ENCODE data around the gene FZD10. TPM values are rescaled to one million over a fixed set of nuclear protein-coding genes. Genes with fewer than 3 reads are reported as not detected.

Gene FZD10
- total and polyA plus RNA-seq, 2 of the 8 experiments (the other 6 are each of a cell fraction or from before 2014, with no cell fraction given): 0.11 to 0.60 TPM

DNA sequence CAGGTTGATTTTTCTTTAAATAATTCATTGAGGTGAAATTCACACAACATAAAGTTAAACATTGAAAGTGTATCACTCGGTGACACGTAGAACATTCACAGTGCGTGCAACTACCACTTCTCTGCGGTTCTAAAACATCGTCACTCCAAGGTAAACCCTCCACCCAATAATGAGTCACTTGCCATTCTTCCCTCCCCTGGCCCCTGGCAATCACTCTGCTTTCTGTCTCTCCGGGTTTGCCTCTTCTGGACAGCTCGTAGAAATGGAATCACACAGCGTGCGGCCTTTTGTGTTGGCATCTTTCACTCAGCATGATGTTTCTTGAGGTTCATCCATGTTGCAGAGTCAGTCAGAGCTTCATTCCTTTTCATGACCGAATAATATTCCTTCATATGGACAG is 18.9 kb downstream of the FZD10 start:
- Histone ChIP-seq H3K27ac (ENCODE audit: low read depth, low read length) (no peak overlapping the region), H4K20me1 (replicated peaks in 1 of 2; ENCODE audit: control insufficient read depth in 1 of 2, insufficient read depth in 2 of 2, low read length in 2 of 2) (no peaks in the 10 kb centered on the region)
- 74% methylated on average over 10 of the region's 10 CpGs; no CpG with 5 or more reads in 1 of the 2 experiments for WGBS, 2 experiments (ENCODE audit: extremely low coverage in 1 of 2, insufficient coverage in 1 of 2, insufficient read length in 1 of 2, insufficient replicate concordance in 2 of 2, low coverage in 1 of 2, low lambda C conversion rate in 2 of 2, missing lambda C conversion rate in 1 of 2)
- TF ChIP-seq, protein P1, sequence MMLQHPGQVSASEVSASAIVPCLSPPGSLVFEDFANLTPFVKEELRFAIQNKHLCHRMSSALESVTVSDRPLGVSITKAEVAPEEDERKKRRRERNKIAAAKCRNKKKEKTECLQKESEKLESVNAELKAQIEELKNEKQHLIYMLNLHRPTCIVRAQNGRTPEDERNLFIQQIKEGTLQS (IDR thresholded peaks at IDR 0.05; ENCODE audit: insufficient read depth, low read depth, low read length): no peak
- TF ChIP-seq PHF8 (conservative IDR thresholded peaks at IDR 0.05; ENCODE audit: low read depth, low read length) (no peak), JUN (IDR thresholded peaks at IDR 0.05; ENCODE audit: low read depth, low read length) (no peak), CBX5 (IDR thresholded peaks at IDR 0.05; ENCODE audit: low read depth, low read length) (no peak), TBP (IDR thresholded peaks at IDR 0.05; ENCODE audit: low read depth, low read length) (no peak), CHD1 (IDR thresholded peaks at IDR 0.05; ENCODE audit: low read depth, low read length) (no peak), YY1 (IDR thresholded peaks at IDR 0.05; ENCODE audit: low read depth, low read length) (no peak), E2F6 (IDR thresholded peaks at IDR 0.05) (no peak), POLR2AphosphoS5 (IDR thresholded peaks at IDR 0.05; ENCODE audit: low read depth, low read length) (no peak), CTBP2 (IDR thresholded peaks at IDR 0.05; ENCODE audit: borderline replicate concordance, insufficient read depth, insufficient read length, low read length) (no peak), SIX5 (IDR thresholded peaks at IDR 0.05; ENCODE audit: low read depth, low read length) (no peak), HDAC2 (IDR thresholded peaks at IDR 0.05; ENCODE audit: borderline replicate concordance in 1 of 2, low read depth in 2 of 2, low read length in 2 of 2) (no peak), CREB1 (IDR thresholded peaks at IDR 0.05) (no peak), SP4 (IDR thresholded peaks at IDR 0.05; ENCODE audit: low read length) (no peak)

More for the DNA sequence above, 18.9 kb downstream of the FZD10 start:
- Histone ChIP-seq H3K56ac (replicated peaks; ENCODE audit: insufficient read length, low read depth, low read length) (no peak overlapping the region), H4K5ac (ENCODE audit: insufficient read length, low read depth, low read length) (no peak overlapping the region), H2BK5ac (ENCODE audit: low read depth, low read length) (no peak overlapping the region), H3K18ac (ENCODE audit: extremely low read depth, low read length) (no peak overlapping the region), H2BK12ac (ENCODE audit: low read depth, low read length) (no peak overlapping the region), H2BK120ac (replicated peaks; ENCODE audit: low read depth, low read length) (no peak overlapping the region), H3K27me3 (replicated peaks in 1 of 4; ENCODE audit: control insufficient read depth in 3 of 4, extremely low read depth in 1 of 4, insufficient read depth in 3 of 4, low read length in 3 of 4) (peaks cover 0 to 8% (median 2%) of the 10 kb centered on the region in 4 experiments; a peak in 4 of 7 replicates), H2AK5ac (ENCODE audit: low read depth, low read length) (no peak overlapping the region), H2BK15ac (ENCODE audit: low read length) (no peak overlapping the region), H3K79me2 (ENCODE audit: control insufficient read depth in 1 of 2, insufficient read depth in 2 of 2, low read length in 2 of 2) (no peaks in the 10 kb centered on the region), H4K8ac (ENCODE audit: extremely low read depth, insufficient read depth, low read length) (no peak overlapping the region), H3K4ac (replicated peaks; ENCODE audit: insufficient read length, low read depth, low read length) (no peak overlapping the region), H3K36me3 (ENCODE audit: control insufficient read depth in 2 of 4, insufficient read depth in 4 of 4, low read length in 3 of 4) (no peaks in the 10 kb centered on the region; a peak in 1 of 8 replicates), H3K4me2 (ENCODE audit: insufficient read depth in 1 of 2, low read depth in 2 of 2, low read length in 2 of 2) (no peak overlapping the region), H3K79me1 (ENCODE audit: low read depth, low read length) (no peaks in the 10 kb centered on the region), H3K14ac (ENCODE audit: insufficient read length) (no peak overlapping the region), H3K23me2 (ENCODE audit: low read depth, low read length) (no peaks in the 10 kb centered on the region), H3K9me3 (ENCODE audit: insufficient read depth in 2 of 2, low read depth in 1 of 2, low read length in 1 of 2) (no peaks in the 10 kb centered on the region), H2AFZ (ENCODE audit: low read length) (no peak overlapping the region), H3K4me1 (replicated peaks in 1 of 4; ENCODE audit: control insufficient read depth in 3 of 4, insufficient read depth in 4 of 4, low read length in 3 of 4) (peaks cover 0 to 1% (median 0%) of the 10 kb centered on the region in 4 experiments; a peak in 2 of 7 replicates), H3K9ac (replicated peaks in 1 of 4; ENCODE audit: extremely low read depth in 1 of 4, low read depth in 3 of 4, low read length in 3 of 4) (no peak overlapping the region), H3K4me3 (ENCODE audit: extremely low read depth in 1 of 4, insufficient read depth in 2 of 4, low read depth in 3 of 4, low read length in 4 of 4) (no peak overlapping the region), H3K23ac (ENCODE audit: insufficient read length) (no peak overlapping the region), H4K91ac (replicated peaks; ENCODE audit: insufficient read length, low read length) (no peak overlapping the region), H2BK20ac (ENCODE audit: low read length) (no peak overlapping the region)
- FAIRE-seq (no peak), DNase-seq (ENCODE audit: low read depth in 1 of 2, low spot score in 2 of 2) (no peak)
- ChIA-PET CTCF (ENCODE audit: partially characterized antibody) (no interaction called here), POLR2A (ENCODE audit: partially characterized antibody) (no interaction called here)
